ENCODE results near the gene ENPP7. TPM values are rescaled to one million over a fixed set of nuclear protein-coding genes. Genes with fewer than 3 reads are reported as not detected.
"Not testable (repeated sequence)": the region's sequence is repeated elsewhere in the genome, so short reads cannot be mapped to it uniquely, and the experiment has no call there.

ENPP7 gene
- total RNA-seq, 1 experiment from 2014 or later, result not detected

- DNase-seq (ENCODE audit: low read depth), result no peak
These were observed 17.8 kb downstream of the ENPP7 start for GRCh38 chr17:79748295-79749099.

DNA sequence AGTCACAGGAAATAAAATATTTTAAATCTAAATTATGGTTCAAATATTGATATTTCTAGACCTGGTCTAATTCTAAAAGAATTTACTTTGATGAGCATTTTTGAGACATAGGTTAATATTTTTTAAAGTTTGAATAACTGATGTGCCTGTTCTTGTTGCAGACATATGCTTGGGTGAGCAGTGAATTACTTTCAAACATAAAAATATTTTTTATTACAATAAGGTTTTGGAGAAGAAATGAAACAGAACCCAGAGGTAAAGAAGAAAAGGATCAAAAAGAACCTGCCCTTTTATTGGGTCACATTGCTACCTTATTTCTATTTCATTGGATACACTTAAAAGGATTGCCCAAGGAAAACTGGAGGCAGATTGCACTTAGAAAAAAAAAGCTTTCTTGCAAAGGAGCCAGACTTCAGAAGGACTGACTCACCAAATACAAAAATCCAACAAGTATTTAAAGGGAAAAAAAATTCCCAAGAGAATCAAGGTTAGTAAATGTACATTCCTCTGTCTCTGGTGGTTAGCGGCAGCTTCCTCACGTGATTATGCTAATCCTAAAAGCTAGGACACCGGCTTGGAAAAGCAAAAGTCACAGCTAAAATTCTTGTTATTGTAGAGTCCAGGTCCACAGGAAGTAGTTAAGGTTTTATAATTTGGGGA lies 18.5 kb downstream of the ENPP7 start:
- peak; percentile 60 for DNase-seq (ENCODE audit: low read depth)

DNA sequence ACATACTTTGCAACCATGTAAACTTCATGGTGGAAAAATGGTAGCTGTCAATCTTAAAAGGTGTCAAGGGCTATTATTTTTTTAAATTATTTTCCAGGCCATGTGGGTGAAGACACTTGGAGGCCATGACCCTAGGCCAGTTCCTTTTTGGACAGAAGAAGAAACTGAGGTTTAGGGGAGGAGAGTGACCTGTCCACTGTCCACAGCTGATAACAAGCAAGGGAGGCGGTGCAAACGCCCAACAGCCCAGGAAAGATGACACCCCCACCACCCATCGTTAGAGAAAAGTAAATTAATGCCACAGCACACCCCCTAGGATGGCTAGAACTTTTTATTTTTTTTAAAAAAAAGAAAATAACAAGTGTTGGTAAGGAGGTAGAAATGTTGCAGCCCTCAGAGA lies 19.2 kb downstream of the ENPP7 start:
- no peak for DNase-seq (ENCODE audit: low read depth)

DNA sequence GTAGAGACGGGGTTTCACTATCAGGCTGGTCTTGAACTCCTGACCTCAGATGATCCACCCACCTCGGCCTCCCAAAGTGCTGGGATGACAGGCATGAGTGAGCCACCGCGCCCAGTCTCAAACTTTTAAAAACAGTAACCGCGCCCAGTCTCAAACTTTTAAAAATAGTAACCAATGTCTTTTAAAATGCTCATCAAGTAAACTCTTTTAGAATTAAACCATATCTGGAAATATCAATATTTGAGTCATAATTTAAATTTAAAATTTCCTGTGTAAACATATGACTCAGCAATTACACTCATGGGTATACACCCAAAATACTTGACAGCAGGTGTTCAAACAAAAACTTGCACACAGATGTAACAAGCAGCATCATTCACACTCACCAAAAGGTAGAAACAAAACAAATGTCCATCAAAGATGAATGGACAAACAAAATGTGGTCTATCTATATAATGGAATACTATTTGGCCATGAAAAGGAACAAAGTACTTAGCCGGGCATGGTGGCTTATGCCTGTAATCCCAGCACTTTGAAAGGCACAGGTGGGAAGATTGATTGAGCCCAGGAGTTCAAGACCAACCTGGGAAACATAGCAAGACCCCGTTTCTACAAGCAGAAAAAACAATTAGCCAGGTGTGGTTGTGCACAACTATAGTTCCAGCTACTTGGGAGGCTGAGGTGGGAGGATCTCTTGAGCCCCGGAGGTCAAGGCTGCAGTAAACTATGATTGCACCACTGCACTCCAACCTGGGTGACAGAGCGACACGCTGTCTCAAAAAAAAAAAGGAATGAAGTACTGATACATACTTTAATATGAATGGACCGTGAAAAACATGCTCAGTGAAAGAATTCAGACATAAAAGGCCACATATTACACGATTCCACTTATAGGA lies 20.2 kb downstream of the ENPP7 start:
- DNase-seq (ENCODE audit: low read depth), result peak; percentile 17

GRCh38 chr17:79752175-79752574 lies 21.4 kb downstream of the ENPP7 start:
- DNase-seq (ENCODE audit: low read depth), result no peak

- DNase-seq (ENCODE audit: low read depth), result no peak
These were observed 23.6 kb downstream of the ENPP7 start for GRCh38 chr17:79754370-79754769.

DNA sequence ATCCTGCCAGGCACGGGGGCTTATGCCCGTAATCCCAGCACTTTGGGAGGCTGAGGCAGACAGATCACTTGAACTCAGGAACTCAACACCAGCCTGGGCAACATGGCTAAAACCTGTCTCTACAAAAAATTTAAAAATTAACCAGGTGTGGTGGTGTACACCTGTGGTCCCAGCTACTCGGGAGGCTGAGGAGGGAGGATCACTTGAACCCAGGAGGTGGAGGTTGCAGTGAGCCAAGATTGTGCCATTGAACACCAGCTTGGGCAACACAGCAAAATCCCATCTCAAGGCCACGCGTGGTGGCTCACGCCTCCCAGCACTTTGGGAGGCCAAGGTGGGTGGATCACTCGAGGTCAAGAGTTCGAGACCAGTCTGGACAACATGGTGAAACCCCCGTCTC lies 24.2 kb downstream of the ENPP7 start:
- DNase-seq (ENCODE audit: low read depth), result not testable (repeated sequence)

- no peak for DNase-seq (ENCODE audit: low read depth)
These were observed 24.8 kb downstream of the ENPP7 start for GRCh38 chr17:79755591-79755990.

DNA sequence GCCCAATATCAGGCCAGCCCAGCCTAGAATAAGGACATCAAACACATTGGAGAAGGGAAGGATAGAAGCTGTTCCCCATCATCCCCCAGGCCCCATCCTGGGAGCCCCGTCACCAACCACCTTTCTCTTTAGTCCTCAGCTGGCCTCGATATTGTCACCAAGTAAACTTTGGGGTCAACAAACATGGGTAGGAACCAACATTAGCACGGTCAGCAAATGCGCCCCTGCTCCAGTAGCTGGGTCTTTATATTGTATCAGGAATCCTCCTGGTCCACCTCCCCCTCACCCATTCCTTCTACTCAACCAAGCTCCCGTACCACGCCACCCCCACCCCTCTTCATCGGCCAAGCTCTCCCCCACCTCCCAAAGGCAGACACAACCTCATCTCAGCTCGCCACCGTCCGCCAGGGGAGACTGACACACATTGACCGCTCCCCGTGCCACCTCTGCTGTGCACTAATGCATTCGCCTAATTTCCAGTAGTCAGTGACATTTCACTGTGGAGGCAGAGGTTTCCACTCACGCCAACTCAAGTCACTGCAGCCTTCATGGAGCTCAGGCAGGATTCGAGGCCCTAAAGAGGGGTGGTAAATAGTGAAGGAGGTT lies 26.5 kb downstream of the ENPP7 start:
- no peak for DNase-seq (ENCODE audit: low read depth)

DNA sequence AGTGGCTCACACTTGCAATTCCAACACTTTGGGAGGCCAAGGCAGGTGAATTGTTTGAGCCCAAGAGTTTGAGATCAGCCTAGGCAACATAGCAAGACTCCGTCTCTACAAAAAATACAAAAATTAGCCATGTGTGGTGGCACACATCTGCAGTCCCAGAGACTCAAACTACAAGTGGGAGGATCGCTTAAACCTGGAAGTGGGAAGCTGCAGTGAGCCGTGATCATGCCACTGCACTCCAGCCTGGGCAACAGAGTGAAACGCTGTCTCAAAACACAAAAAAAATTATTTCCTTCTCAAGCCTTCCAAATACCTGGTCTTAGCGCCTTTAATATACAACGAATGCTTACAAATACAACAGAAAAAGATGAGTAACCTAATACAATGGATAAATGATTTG lies 27.5 kb downstream of the ENPP7 start:
- DNase-seq (ENCODE audit: low read depth), result no peak

GRCh38 chr17:79760197-79760906 lies 29.6 kb downstream of the ENPP7 start:
- no peak for DNase-seq (ENCODE audit: low read depth)

- DNase-seq (ENCODE audit: low read depth), result no peak
These were observed 31.3 kb downstream of the ENPP7 start for GRCh38 chr17:79761894-79762589.

GRCh38 chr17:79765708-79766107 lies 35.0 kb downstream of the ENPP7 start:
- no peak for DNase-seq (ENCODE audit: low read depth)

DNA sequence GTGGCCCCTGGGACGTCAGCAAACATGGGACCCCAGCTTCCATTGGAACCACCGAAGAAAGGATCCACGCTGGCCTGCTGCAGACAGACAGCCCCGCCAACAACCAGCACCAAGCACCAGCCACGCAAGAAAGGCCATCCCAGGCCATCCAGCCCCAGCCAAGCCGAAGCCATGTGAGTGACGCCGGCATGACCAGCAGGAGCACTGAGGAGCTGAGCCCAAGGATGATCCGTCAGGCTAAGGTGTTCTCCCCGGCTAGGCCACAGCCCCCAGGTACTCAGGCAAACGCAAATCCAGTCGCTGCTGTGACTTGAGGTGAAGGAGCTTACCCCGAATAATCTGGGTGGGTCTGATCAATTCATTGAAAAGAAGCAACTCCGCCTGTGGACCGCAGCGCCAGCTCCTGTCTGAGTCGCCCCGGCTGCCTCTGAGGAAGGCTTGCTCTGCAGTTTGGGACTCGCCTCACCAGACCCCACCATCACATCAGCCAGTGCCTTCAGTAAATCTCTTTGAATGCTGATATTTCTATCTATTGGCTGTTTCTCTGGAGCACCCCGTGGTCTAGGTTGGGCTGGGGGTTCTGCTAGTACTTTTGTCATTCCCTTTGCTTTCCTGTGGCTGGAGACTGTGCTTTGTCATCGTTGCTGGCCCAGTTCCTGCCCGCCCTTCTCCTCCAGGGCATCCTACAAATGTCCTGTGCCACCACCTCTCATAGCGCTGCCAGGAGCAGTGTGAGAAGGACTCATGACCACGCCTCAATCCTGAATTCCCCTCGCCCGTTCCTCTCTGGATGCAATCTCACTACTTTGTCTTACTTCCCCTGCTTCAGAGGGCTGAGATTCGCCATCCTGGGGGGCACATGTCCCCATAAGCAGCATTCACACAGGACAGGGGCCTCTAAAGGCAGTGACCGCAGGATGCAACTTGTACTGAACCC lies 39.1 kb downstream of the ENPP7 start:
- no peak for DNase-seq (ENCODE audit: low read depth)

DNA sequence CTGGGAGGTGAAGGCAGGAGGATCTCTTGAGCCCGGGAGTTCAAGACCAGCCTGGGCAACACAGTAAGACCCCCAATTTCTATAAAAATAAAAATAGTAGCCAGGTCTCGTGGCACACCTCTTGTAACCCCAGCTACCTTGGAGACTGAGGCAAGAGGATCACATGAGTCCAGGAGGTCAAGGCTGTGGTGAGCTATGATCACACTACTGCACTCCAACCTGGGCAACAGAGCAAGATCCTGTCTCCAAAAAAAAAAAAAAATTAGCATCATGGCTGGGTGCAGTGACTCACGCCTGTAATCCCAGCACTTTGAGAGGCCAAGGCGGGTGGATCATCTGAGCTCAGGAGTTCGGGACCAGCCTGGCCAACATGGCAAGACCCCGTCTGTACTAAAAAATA lies 40.5 kb downstream of the ENPP7 start:
- DNase-seq (ENCODE audit: low read depth), result no peak

GRCh38 chr17:79772726-79773125 lies 42.0 kb downstream of the ENPP7 start:
- not testable (repeated sequence) for DNase-seq (ENCODE audit: low read depth)

DNA sequence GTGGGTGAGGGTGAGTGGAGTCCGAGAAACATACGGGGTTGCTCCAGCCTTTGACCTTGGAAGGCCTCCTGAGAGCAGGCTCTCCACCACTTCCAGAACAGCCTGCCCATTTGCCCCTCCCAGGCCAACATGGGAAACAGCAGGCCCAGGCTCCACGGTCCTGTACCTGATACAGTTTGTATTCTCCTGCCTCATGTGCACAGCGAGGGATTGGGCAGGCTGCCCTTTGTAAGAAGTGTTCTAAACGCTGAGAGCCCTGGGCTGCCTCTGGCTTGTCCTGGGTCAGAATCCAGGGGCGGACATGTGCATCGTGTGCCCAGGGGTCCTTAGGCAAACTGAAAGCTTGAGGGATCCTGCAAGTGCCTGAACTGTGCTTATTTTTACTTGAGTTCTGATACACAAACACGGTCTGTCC lies 43.8 kb downstream of the ENPP7 start:
- DNase-seq (ENCODE audit: low read depth), result no peak

DNA sequence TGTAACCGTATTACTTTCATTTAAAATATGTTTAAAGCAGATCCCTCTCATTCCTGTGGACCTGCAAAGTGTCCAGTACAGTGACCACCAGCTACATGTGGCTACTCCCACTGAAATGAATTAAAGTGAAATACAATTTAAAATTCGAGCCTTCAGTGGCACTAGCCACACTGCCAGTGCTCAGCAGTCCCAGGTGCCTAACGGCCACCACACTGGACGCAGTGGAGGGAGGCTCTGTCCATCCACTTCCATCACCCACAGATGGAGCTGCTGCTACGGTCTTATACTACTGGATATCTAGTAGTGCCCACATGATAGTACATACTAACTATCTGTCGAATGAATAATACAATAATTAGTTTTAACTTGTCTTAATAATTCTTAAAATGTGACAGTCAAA lies 44.9 kb downstream of the ENPP7 start:
- no peak for DNase-seq (ENCODE audit: low read depth)

DNA sequence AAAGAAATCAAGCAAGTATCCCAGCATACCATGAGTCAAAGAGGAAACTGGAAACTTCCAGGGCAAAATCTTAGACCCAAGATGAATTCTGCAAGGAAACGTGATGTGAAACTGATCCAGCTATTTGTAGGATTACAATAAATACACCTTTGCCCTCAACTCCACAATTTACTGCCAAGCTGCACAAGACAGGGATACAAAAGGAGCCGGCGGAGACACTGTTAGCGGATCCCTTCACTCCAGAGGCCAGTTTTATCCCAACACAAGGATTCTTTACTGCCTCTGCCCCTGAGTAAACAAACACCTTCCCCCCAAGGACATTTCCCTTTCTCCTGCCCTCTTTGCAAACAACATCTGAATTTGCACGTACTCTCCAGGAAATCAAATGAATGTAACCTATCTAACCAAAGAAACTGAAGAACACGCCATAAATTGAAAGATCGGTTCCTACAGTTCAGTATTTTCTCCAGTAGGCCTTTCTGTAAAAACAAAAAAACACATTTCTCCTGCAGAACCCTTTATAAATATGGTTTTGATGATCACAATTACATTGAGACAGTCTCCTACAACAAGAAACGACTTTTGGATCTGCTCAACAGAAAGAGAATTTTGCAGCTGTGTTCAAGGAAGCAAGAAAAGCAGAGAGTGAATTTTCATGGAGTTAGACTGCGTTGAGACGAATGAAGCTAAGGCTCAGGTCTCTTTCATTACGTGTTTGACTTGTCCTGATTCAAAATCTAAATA lies 45.8 kb downstream of the ENPP7 start:
- DNase-seq (ENCODE audit: low read depth), result no peak

Data from LHCN-M2 (cell line).